ENCODE measurements around the gene ANKRD39.

DNA sequence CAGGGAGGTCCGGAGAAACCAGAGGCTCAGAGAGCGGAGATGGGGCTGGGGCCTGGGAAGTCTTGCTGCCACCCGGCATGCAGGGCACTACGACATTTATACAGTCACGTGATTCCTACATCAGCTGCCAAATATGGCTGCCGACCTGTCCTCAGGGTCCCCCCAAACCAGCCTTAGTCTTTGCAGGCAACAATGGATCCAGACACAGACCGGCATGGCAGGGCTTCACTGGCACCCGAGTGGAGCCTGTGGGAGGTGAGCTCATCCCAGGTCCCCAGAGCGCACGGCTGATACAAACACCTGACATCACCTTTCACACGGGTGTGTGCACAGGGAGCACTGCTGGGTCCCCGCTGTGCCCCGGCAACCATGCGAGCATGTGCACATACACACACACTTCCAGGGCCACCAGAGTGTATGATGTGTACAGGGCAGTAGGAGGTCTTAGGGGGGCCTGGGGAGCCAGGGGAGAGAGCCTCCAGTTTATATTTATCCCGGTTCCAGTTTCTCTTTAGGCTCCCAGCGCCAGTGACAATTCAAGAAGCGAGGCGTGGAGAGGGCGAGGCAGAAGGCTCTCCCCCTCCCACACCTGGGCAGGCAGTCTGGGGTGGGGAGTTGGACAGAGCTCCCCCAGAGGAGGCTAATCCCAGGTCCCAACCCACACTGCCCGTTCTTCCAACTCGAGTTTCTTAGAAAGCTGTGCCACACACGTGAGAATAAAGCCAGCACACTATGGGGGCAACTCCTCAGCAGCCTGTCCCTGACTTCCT is 9.4 kb upstream of the ANKRD39 start:
- TF ChIP-seq POLR2A (IDR thresholded peaks at IDR 0.05), result no peak
- no peak for TF ChIP-seq CTCF (IDR thresholded peaks at IDR 0.05)
